Esophagus muscularis mucosa (tissue), 4 donors: Measurements from ENCODE around the gene TBC1D9B. TPM values are rescaled to one million over a fixed set of nuclear protein-coding genes. Genes with fewer than 3 reads are reported as not detected.

Experiments used
- DNase-seq: peaks from one replicate; pipeline ENCODE4 v3.0.0-alpha.2; 2017; ENCODE audit errors: extremely low spot score
- H3K27ac ChIP-seq, 4 donors: fragments of 200-600 bp; sonication (generic); replicated peaks in 1 of 4; 1 replicate in 3 of 4; 2 replicates in 1 of 4; pipeline ENCODE4 v1.5.1; 2016 to 2019; ENCODE audit warnings: mild to moderate bottlenecking in 1 of 4
- H3K27me3 ChIP-seq, 4 donors: fragments of 200-600 bp; sonication (generic); one replicate each; pipeline versions ENCODE4 v1.5.1 to v1.6.0; 2016 to 2019
- H3K36me3 ChIP-seq, 4 donors: fragments of 200-600 bp; sonication (generic); one replicate each; pipeline ENCODE4 v1.5.1; 2016 to 2019
- H3K4me1 ChIP-seq, 4 donors: fragments of 200-600 bp; sonication (generic); one replicate each; pipeline ENCODE4 v1.5.1; 2016 to 2019
- H3K4me3 ChIP-seq, 4 donors: fragments of 200-600 bp; sonication (generic); 1 replicate in 2 of 4; 2 replicates in 2 of 4; pipeline ENCODE4 v1.5.1; 2016 to 2019; ENCODE audit warnings: mild to moderate bottlenecking in 4 of 4, moderate library complexity in 1 of 4
- H3K9me3 ChIP-seq, 4 donors: fragments of 200-600 bp; sonication (generic); 1 replicate in 3 of 4; 2 replicates in 1 of 4; pipeline ENCODE4 v1.5.1; 2016 to 2019
- EP300 ChIP-seq: sonication (generic); formaldehyde crosslinking; IDR thresholded peaks from one replicate; pipeline ENCODE4 v1.6.1; 2017; ENCODE audit warnings: antibody characterized with exemption
- POLR2A ChIP-seq: fragments of 450-650 bp; IDR thresholded peaks from one replicate; pipeline ENCODE4 v1.6.1; 2017; ENCODE audit warnings: antibody characterized with exemption, moderate library complexity, mild to moderate bottlenecking, low read depth
- POLR2AphosphoS5 ChIP-seq, 2 donors: sonication (generic); formaldehyde crosslinking; IDR thresholded peaks; one replicate each; pipeline ENCODE4 v1.6.1; 2017; ENCODE audit warnings: antibody characterized with exemption in 2 of 2
- WGBS: methylation state at CpG from one replicate; pipeline ENCODE4 v1.1.5; 2018; 5-methylcytosine and 5-hydroxymethylcytosine counted together
- intact Hi-C: fragments of 100-400 bp; cut with DNase I; formaldehyde crosslinking; loops from one replicate; pipeline ENCODE4 v1.15.1; 2023
- total RNA-seq, 4 donors: library from RNA; depleted of rRNA; stranded (reverse); fragments of >200 nt; gene quantifications; one replicate each; pipeline versions ENCODE4 v1.1.0 to v1.2.1, GENCODE V29; 2016
- TF ChIP-seq, protein P1 (sequence below), 3 experiments: fragments of 200-600 bp in 2 of 3; fragments of 450-650 bp in 1 of 3; sonication (generic) in 2 of 3; IDR thresholded peaks; one replicate each; pipeline ENCODE4 v1.5.1; 2017 to 2019; ENCODE audit warnings: antibody characterized with exemption in 3 of 3, mild to moderate bottlenecking in 2 of 3, moderate library complexity in 1 of 3

The TBC1D9B gene
- total RNA-seq, 4 donors from 2014 or later = 80.2 to 229 (median 143) TPM

DNA sequence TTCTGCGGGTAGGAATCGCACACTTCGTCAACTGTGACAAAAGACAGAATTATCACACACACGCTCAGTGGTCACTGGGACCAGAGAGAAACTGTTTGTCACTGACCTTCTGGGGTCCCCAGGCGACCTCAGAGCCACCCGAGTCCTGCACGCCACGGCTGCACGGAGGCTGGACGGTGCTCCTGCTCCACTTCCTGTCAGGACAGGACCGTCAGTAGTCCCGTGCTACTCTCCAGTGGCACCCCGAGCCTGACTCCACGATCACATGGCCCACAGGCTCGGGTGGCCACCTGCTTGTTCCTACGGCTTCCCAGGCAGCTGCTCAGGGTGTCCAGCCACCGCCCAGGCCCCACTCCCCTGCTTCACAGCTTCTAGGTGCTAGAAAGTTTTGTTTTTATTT is 66.9 kb downstream of the TBC1D9B start:
- H3K27ac ChIP-seq = no peak overlapping the region
- peaks cover 6 to 12% (median 11%) of the 10 kb centered on the region in 4 donors for H3K4me1 ChIP-seq
- intact Hi-C loops = no loop called here
- H3K27me3 ChIP-seq = no peaks in the 10 kb centered on the region
- no peak for TF ChIP-seq POLR2AphosphoS5 (IDR thresholded peaks at IDR 0.05)
- no peak for TF ChIP-seq POLR2A
- no peak for TF ChIP-seq EP300
- TF ChIP-seq, protein P1, sequence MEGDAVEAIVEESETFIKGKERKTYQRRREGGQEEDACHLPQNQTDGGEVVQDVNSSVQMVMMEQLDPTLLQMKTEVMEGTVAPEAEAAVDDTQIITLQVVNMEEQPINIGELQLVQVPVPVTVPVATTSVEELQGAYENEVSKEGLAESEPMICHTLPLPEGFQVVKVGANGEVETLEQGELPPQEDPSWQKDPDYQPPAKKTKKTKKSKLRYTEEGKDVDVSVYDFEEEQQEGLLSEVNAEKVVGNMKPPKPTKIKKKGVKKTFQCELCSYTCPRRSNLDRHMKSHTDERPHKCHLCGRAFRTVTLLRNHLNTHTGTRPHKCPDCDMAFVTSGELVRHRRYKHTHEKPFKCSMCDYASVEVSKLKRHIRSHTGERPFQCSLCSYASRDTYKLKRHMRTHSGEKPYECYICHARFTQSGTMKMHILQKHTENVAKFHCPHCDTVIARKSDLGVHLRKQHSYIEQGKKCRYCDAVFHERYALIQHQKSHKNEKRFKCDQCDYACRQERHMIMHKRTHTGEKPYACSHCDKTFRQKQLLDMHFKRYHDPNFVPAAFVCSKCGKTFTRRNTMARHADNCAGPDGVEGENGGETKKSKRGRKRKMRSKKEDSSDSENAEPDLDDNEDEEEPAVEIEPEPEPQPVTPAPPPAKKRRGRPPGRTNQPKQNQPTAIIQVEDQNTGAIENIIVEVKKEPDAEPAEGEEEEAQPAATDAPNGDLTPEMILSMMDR (IDR thresholded peaks at IDR 0.05) = no peak
- 94% methylated on average over 10 of the region's 17 CpGs for WGBS
- H3K36me3 ChIP-seq = peaks cover 46 to 92% (median 71%) of the 10 kb centered on the region in 4 donors
- no peak for DNase-seq
- H3K9me3 ChIP-seq = peaks cover 0 to 9% (median 0%) of the 10 kb centered on the region in 4 donors
- H3K4me3 ChIP-seq = no peak overlapping the region

DNA sequence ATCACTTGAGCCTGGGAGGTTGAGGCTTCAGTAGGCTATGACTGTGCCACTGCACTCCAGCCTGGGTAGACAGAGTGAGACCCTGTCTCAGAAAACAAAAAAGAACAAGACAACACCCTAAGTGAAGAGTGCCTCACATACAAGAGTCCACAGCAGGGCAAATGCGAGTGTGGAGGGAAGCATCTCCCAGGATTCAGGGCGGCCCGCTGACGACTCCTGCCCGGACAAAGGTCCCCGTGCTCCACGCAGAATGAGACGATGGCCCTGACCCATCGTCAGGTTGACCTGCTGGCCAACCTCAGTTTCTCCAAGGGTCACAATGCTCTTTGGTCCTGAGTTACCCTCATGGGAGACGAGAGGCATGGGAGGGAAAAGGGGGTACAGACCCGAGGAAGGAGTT is 67.4 kb downstream of the TBC1D9B start:
- intact Hi-C loops = no loop called here
- Histone ChIP-seq H3K4me3 (no peak overlapping the region), H3K27me3 (no peaks in the 10 kb centered on the region), H3K9me3 (peaks cover 0 to 8% (median 0%) of the 10 kb centered on the region in 4 donors), H3K27ac (no peak overlapping the region), H3K4me1 (peaks cover 6 to 14% (median 11%) of the 10 kb centered on the region in 4 donors), H3K36me3 (peaks cover 41 to 92% (median 71%) of the 10 kb centered on the region in 4 donors)
- 90% methylated on average over 11 of the region's 11 CpGs for WGBS
- TF ChIP-seq POLR2AphosphoS5 (IDR thresholded peaks at IDR 0.05) (no peak), EP300 (no peak), POLR2A (no peak)
- TF ChIP-seq, protein P1 (IDR thresholded peaks at IDR 0.05) = no peak
- DNase-seq = no peak

DNA sequence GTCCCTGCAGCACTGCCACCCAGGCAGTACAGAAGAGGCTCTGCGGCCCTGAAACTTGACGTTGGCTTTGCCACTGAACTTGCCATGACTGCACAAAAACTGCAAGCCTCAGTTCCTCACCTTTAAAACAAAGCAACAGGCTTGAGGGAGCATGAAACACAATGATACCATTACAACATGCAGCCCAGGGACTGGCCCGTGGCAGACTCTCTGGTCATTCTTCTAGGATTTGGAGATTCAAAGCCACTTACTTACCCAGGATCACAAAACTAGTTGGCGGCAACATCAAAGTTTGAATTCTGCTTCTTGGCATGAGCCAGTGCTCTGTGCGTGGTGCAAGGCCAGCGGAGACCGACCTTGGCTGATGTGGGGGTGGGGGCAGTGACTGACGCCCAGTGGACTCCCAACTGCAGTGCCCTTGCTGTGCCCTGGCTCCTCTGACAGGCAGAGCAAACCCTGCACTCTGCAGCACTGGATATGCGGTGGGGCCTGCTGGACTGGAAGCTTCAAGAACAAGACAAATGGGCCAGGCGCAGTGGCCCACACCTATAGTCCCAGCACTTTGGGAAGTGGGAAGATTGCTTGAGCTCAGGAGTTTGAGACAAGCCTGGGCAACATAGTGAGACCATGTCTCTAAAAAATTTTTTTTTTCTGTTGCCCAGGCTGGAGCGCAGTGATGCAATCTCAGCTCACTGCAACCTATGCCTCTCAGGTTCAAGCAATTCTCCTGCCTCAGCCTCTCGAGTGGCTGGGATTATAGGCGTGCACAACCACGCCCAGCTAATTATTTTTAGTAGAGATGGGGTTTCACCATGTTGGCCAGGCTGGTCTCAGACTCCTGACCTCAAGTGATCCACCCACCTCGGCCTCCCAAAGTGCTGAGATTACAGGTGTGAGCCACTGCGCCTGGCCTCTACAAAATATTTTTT is 68.1 kb downstream of the TBC1D9B start:
- H3K27ac ChIP-seq = no peak overlapping the region

DNA sequence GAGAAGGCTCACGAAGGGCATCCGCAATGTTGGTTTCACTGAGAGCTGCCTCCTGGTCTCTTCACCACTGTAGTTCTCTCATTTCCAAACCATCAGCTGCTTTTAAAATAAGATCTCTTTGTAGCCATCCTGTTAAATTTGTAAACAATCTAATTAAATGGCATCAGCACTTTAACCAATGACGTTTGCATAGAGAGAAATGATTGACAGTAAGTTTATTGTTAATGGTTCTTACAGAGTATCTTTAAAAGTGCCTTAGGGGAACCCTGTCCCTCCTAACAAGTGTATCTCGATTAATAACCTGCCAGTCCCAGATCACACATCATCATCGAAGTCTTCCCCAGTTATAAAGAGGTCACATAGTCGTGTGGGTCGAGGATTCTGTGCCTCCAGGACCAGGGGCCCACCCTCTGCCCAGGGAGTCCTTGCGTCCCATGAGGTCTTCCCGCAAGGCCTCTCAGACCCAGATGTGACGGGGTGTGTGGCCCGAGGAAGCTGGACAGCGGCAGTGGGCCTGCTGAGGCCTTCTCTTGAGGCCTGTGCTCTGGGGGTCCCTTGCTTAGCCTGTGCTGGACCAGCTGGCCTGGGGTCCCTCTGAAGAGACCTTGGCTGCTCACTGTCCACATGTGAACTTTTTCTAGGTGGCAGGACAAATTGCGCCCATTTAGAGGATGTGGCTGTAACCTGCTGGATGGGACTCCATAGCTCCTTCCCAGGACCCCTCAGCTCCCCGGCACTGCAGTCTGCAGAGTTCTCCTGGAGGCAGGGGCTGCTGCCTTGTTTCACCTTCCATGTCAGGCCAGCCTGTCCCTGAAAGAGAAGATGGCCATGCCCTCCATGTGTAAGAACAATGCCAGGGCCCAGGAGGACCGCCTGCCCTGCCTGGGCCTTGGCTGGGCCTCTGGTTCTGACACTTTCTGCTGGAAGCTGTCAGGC is 70.4 kb downstream of the TBC1D9B start:
- no peak for DNase-seq
- H3K36me3 ChIP-seq = peaks cover 63 to 95% (median 88%) of the 10 kb centered on the region in 4 donors
- intact Hi-C loops = no loop called here

More for the DNA sequence above, 68.1 kb downstream of the TBC1D9B start:
- TF ChIP-seq, protein P1 (IDR thresholded peaks at IDR 0.05) = no peak
- TF ChIP-seq POLR2A (no peak), POLR2AphosphoS5 (IDR thresholded peaks at IDR 0.05) (peak in 1 of 2 donors; percentile 52)
- WGBS = 86% methylated on average over 8 of the region's 16 CpGs
- no peak for DNase-seq
- intact Hi-C loops = no loop called here
- no peaks in the 10 kb centered on the region for H3K27me3 ChIP-seq
- H3K9me3 ChIP-seq = peaks cover 0 to 1% (median 0%) of the 10 kb centered on the region in 4 donors
- H3K4me1 ChIP-seq = peaks cover 6 to 14% (median 11%) of the 10 kb centered on the region in 4 donors
- H3K4me3 ChIP-seq = no peak overlapping the region
- peaks cover 45 to 95% (median 75%) of the 10 kb centered on the region in 4 donors for H3K36me3 ChIP-seq

More for the DNA sequence above, 70.4 kb downstream of the TBC1D9B start:
- Histone ChIP-seq H3K9me3 (no peaks in the 10 kb centered on the region), H3K4me1 (peaks cover 6 to 24% (median 13%) of the 10 kb centered on the region in 4 donors), H3K27me3 (no peaks in the 10 kb centered on the region), H3K27ac (peak overlapping the region; percentile 23 to 55 (median 33)), H3K4me3 (no peak overlapping the region)
- WGBS = 83% methylated on average over 10 of the region's 15 CpGs
- TF ChIP-seq POLR2AphosphoS5 (IDR thresholded peaks at IDR 0.05) = peak in 1 of 2 donors; percentile 28
- TF ChIP-seq POLR2A = no peak
